Measurements from ENCODE around the gene PRDM1.

DNA sequence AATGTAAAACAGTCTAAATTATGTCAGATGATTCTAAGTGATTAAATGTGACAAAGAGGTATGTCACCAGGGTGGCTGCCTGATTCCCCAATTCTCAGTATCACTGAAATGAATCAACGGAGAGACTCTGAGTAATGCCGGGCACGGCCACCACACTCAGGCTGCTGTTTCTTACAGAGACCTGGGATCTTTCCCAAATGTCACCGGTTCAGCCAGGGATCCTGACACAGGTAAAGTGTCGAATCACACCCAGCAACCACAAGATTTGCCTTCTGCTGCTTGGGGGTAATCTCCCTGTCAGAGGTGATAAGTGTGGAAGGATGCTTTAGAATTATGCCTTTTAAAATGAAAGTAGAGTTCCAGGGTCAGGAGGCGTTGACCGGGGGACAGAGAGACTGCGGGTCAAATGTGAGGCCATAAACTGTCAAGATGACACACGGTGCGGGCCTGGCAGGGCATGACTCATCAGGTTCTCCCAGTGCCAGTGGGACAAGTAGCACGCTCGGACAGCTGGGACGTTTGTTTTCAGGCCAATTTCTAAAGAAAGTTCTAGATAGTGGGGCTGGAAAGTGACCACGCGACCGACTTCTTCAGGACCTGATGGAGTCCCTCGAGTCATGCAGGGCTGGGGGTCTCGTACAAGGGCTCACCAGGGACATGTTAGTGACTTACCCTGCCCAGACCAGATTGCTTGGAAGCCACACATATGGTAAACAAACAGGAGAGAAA is 48.9 kb downstream of the PRDM1 start:
- TF ChIP-seq POLR2A (IDR thresholded peaks at IDR 0.05) = no peak
- TF ChIP-seq, protein P1, sequence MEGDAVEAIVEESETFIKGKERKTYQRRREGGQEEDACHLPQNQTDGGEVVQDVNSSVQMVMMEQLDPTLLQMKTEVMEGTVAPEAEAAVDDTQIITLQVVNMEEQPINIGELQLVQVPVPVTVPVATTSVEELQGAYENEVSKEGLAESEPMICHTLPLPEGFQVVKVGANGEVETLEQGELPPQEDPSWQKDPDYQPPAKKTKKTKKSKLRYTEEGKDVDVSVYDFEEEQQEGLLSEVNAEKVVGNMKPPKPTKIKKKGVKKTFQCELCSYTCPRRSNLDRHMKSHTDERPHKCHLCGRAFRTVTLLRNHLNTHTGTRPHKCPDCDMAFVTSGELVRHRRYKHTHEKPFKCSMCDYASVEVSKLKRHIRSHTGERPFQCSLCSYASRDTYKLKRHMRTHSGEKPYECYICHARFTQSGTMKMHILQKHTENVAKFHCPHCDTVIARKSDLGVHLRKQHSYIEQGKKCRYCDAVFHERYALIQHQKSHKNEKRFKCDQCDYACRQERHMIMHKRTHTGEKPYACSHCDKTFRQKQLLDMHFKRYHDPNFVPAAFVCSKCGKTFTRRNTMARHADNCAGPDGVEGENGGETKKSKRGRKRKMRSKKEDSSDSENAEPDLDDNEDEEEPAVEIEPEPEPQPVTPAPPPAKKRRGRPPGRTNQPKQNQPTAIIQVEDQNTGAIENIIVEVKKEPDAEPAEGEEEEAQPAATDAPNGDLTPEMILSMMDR (IDR thresholded peaks at IDR 0.05) = no peak

Data from uterus (tissue), 2 donors.